T-cell (primary cell): ENCODE measurements around the gene ERVH48-1. TPM values are rescaled to one million over a fixed set of nuclear protein-coding genes. Genes with fewer than 3 reads are reported as not detected.

Source experiments
- total RNA-seq, 35 experiments: library from RNA in 6 of 35; stranded (reverse) in 6 of 35; fragments of 120-200 nt in 1 of 35; gene quantifications; one replicate each; pipeline versions ENCODE4 v1.2.1 to v1.2.4 and lab custom pipeline; 2013 to 2026

ERVH48-1 gene
- total RNA-seq, 5 donors from 2014 or later (not counting 1 experiment from before 2014, with no cell fraction given) = 0.21 to 1.2 (median 0.90) TPM

Other genes starting within 250 kb of the ERVH48-1 start
- gene WDR4, start 46.1 kb downstream of the ERVH48-1 start, total RNA-seq = 10 to 100 TPM; 17.0 to 40.9 (median 37.6) TPM
- 10 to 100 TPM; 21.3 to 32.0 (median 28.5) TPM for gene NDUFV3, start 32.3 kb downstream of the ERVH48-1 start, total RNA-seq
- gene PKNOX1, start 48.9 kb upstream of the ERVH48-1 start, total RNA-seq = 10 to 100 TPM; 14.4 to 21.7 (median 18.6) TPM
- gene CBS, start 150.2 kb upstream of the ERVH48-1 start, total RNA-seq = 1 to 10 TPM in 3 of 5 donors, under 1 TPM in 1, not detected in 1; 0.65 to 5.5 (median 3.7) TPM
- gene U2AF1, start 181.9 kb upstream of the ERVH48-1 start, total RNA-seq = 100 to 1,000 TPM in 2 of 5 donors, 10 to 100 TPM in 3; 15.5 to 239 (median 73.0) TPM
- gene CRYAA, start 243.4 kb upstream of the ERVH48-1 start, total RNA-seq = not detected